ENCODE data around the gene COG2.

COG2 gene

GRCh38 chr1:230701895-230702768 lies 59.9 kb downstream of the COG2 start:
- DNase-seq (ENCODE audit: low read depth in 2 of 2), result no peak

GRCh38 chr1:230702934-230703678 lies 60.8 kb downstream of the COG2 start:
- DNase-seq (ENCODE audit: low read depth in 2 of 2), result no peak

GRCh38 chr1:230703679-230704385 lies 61.6 kb downstream of the COG2 start:
- DNase-seq (ENCODE audit: low read depth in 2 of 2), result no peak

DNA sequence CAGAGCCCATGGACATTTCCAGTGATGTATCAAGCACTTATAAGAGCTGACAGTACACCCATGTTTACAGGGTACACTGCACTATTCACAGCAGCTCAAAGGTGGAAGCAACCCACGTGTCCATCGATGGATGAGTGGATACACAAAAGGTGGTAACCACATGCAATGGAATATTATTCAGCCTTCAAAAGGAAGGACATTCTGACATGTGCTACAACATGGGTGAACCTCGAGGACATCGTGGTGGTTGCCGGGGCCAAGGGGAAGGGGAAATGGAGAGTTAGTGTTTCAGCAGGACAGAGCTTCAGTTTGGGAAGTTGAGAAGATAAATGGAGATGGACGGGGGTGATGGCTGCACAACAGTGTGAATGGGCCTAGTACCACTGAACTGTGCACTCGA lies 62.5 kb downstream of the COG2 start:
- DNase-seq (ENCODE audit: low read depth in 2 of 2), result no peak

DNA sequence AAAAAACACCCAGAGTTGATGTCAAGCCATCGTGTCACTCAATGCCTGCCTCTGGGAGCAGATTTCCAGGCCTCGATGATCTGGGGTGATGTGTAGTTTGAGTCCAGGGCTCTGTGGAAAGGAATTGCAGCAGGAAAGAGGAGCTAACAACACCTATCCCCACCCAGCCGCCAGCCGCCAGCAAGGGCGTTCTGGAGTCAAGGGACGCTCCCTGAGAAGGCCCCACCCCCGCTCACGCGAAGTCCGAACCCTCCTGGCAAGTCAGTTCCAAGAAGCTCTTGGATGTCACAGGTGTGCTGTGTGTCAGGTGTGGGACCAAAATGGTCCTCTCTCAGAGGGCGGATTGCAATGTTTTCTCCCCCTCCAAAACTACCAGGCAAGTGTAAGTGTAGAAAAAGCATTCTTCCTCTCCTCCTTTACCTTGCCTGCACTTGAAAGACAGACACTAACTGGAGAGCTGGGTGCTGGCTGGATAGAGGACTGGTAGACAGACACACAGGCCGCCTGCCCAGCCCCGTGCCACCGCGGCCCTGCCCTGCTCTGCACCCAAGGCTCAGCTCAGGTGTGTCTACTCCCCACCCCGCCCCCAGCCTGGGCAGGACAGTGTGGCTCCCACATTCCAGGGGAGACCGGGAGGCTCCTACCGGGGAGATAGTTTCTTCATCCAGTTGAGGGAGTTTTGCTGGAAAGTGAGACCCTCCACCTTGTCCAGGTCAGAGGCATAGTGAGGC lies 63.2 kb downstream of the COG2 start:
- no peak for DNase-seq (ENCODE audit: low read depth in 2 of 2)

DNA sequence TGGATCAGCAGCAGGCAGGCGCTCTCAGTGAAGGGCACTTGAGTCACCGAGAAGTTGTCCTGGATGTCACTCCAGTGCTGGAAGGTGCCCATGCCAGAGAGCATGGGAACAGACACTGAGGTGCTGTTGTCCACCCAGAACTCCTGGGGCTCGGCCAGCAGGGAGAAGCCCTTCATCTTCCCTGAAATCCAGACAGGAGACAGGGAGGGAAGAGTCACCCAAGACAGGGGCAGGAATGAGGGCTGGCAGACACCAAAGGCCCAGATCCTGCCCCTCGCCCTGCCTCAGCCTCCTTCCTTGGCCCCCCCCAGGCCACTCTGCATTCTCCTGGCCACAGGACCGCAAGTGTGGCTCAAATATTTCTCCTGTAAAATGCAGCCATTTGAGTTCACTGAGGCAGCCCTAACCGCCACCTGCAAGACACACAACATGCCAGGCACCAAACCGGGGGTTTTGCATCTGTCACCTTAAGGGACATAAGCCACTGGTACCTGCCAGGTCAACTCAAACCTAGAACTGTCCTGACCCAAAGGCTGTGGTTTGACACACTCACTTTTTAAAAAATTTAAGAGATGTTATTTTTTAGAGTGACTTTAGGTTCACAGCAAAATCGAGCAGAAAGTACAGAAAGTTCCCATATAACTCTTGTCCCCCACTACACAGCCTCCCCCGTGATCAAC lies 63.9 kb downstream of the COG2 start:
- no peak for DNase-seq (ENCODE audit: low read depth in 2 of 2)

GRCh38 chr1:230706887-230707731 lies 64.8 kb downstream of the COG2 start:
- DNase-seq (ENCODE audit: low read depth in 2 of 2), result no peak

GRCh38 chr1:230707732-230708630 lies 65.7 kb downstream of the COG2 start:
- no peak for DNase-seq (ENCODE audit: low read depth in 2 of 2)

- DNase-seq (ENCODE audit: low read depth in 2 of 2), result no peak
Measured at GRCh38 chr1:230708631-230709580, 66.6 kb downstream of the COG2 start.

DNA sequence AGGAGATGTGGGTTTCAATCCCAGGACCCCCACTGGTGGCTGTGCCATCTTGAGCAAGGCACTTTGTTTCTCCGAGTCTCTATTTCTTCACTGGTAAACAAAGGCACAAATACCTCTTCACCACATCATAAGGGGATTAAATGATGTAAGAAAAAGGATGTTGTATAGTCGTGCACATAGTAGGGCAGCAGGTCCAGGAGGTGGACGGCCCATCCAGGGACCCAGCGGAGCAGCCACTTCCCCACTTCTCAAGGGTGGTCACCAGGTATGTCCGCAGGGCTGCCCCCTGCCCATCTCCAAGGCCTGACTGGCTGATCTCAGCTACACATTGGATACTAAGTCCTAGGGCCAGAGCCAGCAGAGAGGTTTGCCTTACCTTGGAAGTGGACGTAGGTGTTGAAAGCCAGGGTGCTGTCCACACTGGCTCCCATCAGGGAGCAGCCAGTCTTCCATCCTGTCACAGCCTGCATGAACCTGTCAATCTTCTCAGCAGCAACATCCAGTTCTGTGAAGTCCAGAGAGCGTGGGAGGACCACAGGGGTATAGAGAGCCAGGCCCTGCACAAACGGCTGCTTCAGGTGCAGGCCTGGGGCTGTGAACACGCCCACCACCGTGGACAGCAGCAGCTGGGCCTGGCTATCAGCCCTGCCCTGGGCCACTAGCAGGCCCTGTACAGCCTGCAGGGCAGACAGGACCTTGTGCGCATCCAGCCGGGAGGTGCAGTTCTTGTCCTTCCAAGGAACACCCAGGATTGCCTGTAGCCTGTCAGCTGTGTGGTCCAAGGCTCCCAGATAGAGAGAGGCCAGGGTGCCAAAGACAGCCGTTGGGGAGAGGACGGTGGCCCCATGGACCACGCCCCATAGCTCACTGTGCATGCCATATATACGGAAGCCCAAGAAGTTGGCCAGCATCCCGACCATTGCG lies 67.6 kb downstream of the COG2 start:
- no peak for DNase-seq (ENCODE audit: low read depth in 2 of 2)

DNA sequence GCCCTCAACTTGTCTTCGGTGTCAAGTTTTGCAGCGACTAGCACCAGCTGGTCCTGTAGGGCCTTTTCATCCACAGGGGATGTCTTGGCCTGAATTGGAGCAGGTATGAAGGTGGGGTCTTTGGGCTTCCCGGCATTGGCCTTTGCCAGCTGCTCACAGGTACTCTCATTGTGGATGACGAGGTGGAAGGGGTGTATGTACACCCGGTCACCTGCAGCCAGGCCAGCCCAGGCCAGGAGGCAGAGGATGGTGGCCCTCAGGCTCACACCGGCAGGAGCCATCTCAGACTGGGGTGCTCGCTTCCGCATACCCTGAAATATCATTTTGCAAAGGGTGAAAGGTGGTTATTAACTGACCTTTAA lies 68.2 kb downstream of the COG2 start:
- DNase-seq (ENCODE audit: low read depth in 2 of 2), result no peak

- DNase-seq (ENCODE audit: low read depth in 2 of 2), result no peak
Measured at GRCh38 chr1:230711245-230711644, 69.0 kb downstream of the COG2 start.

DNA sequence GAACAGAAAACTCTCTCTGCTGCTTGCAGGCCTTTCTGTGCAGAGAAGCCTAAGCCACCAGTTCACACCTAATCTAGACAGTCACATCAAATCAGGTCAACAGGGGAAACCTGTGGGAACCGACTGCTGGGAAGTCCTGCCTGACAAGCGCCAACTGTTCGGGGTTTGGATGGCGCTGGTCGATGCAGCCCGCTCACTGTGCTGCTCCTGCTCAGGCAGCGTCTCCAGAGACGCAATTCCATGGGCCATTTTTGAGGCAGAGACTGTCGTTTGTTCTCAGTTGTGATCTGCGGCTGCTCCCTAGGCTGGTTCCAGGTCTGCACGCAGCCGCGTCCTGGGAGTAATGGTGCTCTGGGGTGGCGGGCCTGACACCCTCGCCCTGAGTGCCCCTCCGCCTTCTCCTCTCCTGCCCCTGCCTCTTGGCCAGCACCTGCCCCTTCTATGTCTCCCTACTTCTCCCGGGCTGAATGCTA lies 70.2 kb downstream of the COG2 start:
- DNase-seq (ENCODE audit: low read depth in 2 of 2), result no peak

DNA sequence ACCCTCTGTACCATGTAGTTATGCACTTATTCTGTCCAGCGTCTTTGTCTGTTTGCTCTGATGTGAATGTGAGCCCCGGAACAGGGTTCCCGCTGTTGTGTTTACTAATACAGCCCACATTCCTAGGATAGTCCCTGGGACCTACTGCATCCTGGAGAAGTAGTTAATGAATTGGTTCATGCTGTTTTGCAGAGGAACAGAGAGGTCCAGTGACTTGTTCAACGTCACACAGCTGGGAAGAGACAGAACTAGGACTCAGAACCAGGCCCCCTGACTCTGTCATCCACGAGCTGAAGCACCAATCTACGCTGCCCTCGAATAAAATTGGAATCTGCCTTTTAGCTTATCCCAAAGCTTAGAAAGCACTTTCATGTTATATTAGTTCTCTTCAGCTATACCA lies 70.9 kb downstream of the COG2 start:
- DNase-seq (ENCODE audit: low read depth in 2 of 2), result no peak

GRCh38 chr1:230713547-230713914 lies 71.2 kb downstream of the COG2 start:
- DNase-seq (ENCODE audit: low read depth in 2 of 2), result no peak

- DNase-seq (ENCODE audit: low read depth in 2 of 2), result no peak
Measured at GRCh38 chr1:230713915-230714764, 71.9 kb downstream of the COG2 start, which contains the start of gene AGT. TSS of gene AGT (minus strand) at chr1:230714122. CDS start at chr1:230710823, 3,299 bp downstream.
